Epithelial cell of prostate (primary cell): ENCODE data around the gene OBP2B.
"Not testable (repeated sequence)": the region's sequence is repeated elsewhere in the genome, so short reads cannot be mapped to it uniquely, and the experiment has no call there.

Experiments used
- DNase-seq: peaks from one replicate; pipeline ENCODE4 v3.0.0-alpha.2; 2011; ENCODE audit warnings: low read depth, low spot score
- H3K27ac ChIP-seq: fragments of 450-650 bp; 2 replicates; pipeline ENCODE4 v1.5.1; 2017; ENCODE audit warnings: mild to moderate bottlenecking

Gene OBP2B

GRCh38 chr9:133171161-133171961 lies 37.7 kb downstream of the OBP2B start:
- no peak overlapping the region for H3K27ac ChIP-seq
- no peak for DNase-seq

- no peak for DNase-seq
These were observed 38.3 kb downstream of the OBP2B start for GRCh38 chr9:133170716-133171115.

GRCh38 chr9:133169687-133170086 lies 39.4 kb downstream of the OBP2B start:
- not testable (repeated sequence) for H3K27ac ChIP-seq, DNase-seq

More at GRCh38 chr9:133170716-133171115, 38.3 kb downstream of the OBP2B start:
- H3K27ac ChIP-seq = no peak overlapping the region

GRCh38 chr9:133169102-133169501 lies 39.9 kb downstream of the OBP2B start:
- no peak overlapping the region for H3K27ac ChIP-seq
- DNase-seq = no peak

GRCh38 chr9:133168432-133168831 lies 40.6 kb downstream of the OBP2B start:
- no peak overlapping the region for H3K27ac ChIP-seq
- DNase-seq = no peak

DNA sequence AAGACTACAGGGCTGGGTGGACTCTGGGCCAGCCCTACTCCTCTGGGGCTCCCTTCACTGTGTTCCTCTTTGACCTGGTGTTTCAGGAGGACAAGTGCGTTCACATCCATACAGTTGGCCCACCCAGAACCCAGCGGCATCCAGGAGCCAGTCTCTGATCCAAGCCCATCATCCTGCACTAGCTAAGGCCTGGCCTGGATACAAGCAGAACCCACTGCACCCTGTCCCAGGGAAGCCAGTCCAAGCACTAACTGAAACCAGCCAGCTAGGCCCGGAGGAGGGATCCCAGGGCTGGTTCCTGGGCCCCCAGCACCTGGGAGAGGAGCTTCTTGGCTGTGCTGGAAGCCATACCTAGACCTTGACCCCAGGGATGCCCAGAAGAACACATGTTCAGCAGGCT lies 41.3 kb downstream of the OBP2B start:
- no peak overlapping the region for H3K27ac ChIP-seq
- DNase-seq = no peak

- no peak overlapping the region for H3K27ac ChIP-seq
- DNase-seq = no peak
These were observed 41.8 kb downstream of the OBP2B start for GRCh38 chr9:133167096-133167730.

DNA sequence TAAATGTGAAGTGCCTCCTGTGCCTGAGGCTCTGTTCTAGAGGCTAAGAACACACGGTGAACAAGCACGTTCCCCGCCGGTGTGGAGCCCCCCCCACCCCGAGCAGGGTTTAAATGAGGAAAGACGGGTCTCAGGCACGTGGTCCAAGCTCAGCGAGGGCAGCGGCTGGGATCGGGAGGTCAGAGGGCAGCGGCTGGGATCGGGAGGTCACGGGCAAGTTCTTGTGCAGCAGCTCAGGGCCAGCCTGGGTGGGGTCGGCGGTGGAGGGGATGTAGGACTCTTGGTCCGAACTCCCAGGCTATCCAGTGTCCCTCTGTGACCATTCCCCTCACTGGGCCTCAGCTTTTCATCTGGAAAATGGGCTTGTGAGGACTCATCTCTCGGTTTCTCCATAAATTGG lies 42.7 kb downstream of the OBP2B start:
- no peak overlapping the region for H3K27ac ChIP-seq
- no peak for DNase-seq

DNA sequence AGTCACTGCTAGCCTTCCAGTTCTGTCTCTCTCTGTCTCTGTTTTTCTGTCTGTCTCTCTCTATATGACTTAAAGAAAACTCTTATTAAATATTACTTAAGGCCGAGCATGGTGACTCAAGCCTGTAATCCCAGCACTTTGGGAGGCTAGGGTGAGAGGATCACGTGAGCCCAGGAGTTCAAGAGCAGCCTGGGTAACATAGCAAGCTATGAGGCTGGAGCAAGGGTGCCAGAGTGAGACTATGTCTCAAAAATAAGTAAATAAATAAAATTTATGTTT lies 43.7 kb downstream of the OBP2B start:
- no peak for DNase-seq
- no peak overlapping the region for H3K27ac ChIP-seq

DNA sequence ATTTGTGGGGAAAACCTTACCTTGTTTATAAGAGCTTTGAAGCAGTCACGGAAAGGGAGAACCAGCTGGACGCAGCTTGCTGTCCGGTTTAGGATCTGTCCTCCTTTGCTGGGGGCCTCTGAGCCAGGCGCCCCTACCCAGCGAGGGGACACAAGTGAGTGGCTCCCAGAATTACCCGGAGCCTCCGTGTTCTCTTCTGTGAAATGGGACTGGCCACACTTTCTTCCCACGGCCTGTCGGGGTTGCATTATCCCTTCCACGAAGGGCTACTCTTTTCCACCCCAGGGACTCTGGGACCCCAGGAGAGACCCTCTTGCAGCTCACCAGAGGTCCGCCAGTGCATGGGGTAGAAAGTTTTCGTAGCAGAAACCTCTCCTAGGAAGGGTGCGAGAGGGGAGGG lies 44.9 kb downstream of the OBP2B start:
- H3K27ac ChIP-seq = no peak overlapping the region
- no peak for DNase-seq

DNA sequence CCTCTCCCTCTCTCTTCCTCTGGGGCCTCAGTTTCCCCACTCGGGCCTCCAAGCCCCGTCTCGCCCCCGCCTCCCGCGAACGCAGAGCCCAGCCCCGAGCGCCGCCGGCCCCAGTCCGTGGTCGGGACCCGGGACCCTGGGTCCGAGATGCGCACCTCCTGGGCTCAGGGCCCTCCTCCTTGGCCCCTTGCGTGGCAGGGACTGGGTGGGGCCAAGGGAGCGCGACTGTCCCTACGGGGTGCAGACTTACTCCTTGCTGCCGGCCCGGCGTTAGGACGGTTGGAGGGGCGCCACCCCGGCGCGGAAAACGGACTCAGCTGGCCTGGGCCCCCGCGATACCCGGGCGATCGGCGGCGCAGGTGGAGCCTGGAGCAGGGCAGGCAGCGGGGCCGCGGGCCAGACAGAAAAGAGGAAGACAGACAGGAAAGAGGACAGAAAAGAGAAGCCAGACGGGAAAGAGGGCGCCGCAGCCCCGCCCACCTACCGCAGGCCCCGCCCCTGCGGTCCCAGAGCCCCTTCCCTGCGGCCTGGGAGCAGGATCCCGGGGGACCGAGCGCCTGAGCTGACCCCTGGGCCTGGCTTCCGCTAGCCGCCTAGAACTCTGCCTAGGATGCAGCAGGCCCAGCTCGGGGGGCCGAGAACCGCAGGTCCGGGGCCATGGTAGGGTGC lies 45.4 kb downstream of the OBP2B start, which contains the start of gene GBGT1:
GBGT1 (minus strand) TSS at position 411 of the 669 bp plus-strand sequence. CDS start 1,502 bp downstream, outside the sequence.
- H3K27ac ChIP-seq = no peak within 1 kb of the TSS
- no peak for DNase-seq

- DNase-seq = no peak
- no peak overlapping the region for H3K27ac ChIP-seq
These were observed 46.1 kb downstream of the OBP2B start for GRCh38 chr9:133162861-133163503.

- no peak overlapping the region for H3K27ac ChIP-seq
- no peak for DNase-seq
These were observed 47.5 kb downstream of the OBP2B start for GRCh38 chr9:133161547-133161950.

- H3K27ac ChIP-seq = no peak overlapping the region
- peak; percentile 24 for DNase-seq
These were observed 48.1 kb downstream of the OBP2B start for GRCh38 chr9:133160742-133161546.

GRCh38 chr9:133158695-133159094 lies 50.4 kb downstream of the OBP2B start:
- H3K27ac ChIP-seq = no peak overlapping the region
- no peak for DNase-seq
